HG03139 (cell line): Measurements from ENCODE around the gene ANKH.

Experiments used
- ATAC-seq: cut with Tn5 transposase; IDR thresholded peaks from one replicate; pipeline ENCODE4 v1.9.1; 2021; ENCODE audit not compliant: unreplicated experiment

ANKH gene

DNA sequence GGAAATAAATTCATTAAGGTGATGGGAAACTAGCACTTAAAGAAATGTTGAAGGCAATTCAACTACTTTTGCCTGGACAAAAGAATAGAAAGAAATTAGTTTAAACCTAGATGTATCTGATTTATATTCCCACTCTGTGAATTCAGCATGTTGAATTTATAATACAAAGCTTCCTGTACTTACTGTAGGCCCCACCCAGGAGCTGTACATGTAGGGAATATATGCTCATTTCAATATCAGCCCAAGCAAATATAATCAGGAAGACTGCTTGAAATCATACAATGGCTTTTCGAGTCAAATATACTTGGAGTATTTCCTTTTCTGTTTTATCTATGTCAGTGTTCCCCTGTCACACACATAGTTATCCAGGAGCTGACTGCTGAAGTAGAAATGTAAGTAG lies 105.0 kb downstream of the ANKH start:
- no peak for ATAC-seq

GRCh38 chr5:14765587-14765986 lies 106.0 kb downstream of the ANKH start:
- no peak for ATAC-seq

DNA sequence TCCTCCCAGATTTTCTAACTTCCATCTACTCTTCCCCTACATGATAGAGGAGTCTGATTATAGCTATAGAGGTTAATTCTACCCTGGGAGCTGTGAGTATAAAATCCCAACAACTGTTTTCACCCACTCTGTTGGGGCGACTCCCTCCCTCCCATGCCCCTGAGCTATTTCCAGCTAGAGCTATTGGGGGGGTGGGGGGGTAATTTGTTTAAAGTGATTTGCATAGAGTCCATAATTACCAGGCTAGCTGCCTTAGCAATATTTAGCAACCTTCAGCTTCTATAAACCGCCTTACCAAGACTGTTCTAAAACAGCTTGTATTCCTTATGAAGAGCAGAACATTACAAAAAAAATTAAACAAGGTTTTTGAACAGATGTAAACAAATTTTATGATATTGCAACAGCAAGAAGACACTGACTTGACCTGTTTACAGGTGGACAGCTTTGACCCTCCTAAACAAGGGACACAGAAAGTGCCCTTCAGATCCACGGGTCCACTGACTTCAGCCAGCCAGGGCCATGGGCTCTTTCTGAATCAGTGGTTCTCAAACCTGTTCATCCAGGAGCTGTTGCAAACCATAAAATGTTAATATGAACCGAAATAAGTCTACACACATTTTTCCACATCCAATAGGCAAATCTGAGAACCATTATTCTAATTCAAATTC lies 108.9 kb downstream of the ANKH start:
- no peak for ATAC-seq

DNA sequence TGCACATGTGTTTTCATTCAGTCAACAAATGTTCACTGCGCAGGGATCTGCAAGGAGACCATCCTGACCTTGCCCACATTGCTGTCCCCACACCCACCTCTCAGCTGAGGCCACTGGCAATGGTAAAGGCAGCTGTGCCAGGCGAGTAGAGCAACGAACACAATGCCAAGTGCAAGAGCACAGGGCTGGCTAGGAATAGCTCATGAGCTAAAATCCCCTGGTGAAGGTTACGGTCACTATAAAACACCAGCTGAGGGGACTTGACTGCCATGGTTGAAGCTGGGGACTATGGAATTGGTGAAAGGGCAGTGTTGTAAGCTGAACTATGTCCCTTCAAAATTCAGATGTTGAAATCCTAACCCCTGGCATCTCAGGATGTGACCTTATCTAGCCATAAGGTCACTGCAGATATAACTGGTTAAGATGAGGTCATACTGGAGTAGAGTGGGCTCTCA lies 111.0 kb downstream of the ANKH start:
- no peak for ATAC-seq

DNA sequence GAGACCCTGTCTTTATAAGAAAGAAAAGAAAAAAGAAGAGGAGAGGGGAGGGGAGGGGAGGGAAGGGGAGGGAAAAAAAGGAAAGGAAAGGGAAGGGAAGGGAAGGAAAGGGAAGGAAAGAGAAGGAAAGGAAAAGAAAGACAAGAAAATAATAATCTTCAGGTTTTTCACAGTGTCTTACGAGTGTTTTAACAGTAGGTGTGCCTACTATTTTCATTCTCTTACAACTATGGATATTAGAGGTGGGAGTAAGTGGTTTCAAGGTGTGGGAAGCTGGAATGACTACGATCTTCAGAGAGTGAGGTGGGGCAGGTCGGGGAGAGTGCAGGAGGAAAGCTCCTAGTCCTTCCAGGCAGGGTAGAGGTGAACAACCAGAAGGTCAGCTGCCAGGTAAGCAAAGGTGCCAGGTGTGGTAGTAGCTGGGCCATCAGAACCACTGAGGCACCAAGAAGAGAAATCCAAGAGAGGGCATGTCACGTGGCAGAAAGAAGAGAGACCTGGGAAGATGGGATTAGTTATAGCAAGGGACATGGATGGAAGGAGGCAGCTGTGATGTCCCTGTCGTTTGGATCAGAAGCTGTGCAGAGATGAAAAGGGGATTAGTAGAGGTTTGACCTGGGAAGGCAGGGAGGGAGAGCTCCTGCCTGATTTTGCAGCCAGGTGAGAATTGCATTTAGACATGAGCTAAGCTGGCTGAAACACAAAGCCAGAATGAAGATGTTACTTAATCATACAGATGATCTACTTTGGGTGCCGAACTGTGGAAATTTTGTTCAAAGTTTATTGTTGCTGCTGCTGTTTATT lies 111.6 kb downstream of the ANKH start:
- ATAC-seq: no peak

DNA sequence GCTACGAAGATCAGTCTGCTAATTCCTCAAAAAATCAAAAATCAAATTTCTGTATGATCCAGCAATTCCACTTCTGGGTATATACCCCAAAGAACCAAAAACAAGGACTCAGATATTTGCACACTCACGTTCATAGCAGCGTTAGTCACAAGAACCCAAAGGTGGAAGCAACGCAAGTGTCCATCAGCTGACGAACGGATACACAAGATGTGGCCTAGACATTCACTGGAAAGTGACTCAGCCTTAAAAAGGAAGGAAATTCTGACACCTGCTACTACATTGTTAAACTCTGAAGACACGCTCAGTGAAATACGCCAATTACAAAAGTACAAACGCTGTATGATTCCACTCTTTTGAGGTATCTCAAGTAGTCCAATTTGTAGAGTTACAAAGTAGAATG lies 113.7 kb downstream of the ANKH start:
- no peak for ATAC-seq

DNA sequence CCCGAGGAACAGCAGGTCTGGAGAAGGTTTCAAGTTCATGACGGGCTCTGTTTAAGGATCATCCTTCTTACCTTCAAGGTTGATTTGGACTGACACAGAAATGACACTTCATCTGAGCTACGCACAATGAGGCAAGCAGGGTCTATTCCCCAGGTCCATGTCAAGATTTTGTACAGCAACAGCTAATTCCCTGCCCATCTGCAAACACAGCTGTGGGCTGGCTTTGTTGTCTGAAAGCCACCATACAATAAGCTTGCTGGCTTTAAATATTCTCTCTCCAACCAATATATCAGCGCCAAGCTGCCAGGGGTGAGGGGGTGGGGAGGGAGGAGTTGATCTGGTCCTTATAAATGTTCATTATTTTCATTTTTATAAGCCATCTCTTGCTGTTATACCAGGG lies 115.1 kb downstream of the ANKH start:
- ATAC-seq: no peak

DNA sequence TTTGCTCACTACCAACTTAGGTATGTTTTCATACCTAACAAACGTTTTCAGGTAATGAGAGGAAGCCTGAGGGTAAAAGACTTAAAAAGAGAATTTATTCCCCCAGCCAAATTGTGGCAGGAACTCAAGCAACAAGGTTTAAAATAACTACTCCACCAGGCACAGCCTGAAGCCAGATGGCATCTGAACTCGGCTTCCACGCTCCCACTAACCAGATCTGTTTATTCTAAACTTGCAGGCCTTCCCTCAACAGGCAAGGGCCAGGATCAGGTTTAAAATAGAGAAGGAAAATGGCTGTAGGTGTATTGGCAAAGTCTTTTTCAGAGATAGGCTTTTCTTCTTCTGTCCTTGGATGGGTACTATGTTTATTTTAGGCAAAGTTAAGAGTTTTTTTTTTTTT lies 117.6 kb downstream of the ANKH start:
- ATAC-seq: no peak

GRCh38 chr5:14753292-14753691 lies 118.3 kb downstream of the ANKH start:
- ATAC-seq: no peak

DNA sequence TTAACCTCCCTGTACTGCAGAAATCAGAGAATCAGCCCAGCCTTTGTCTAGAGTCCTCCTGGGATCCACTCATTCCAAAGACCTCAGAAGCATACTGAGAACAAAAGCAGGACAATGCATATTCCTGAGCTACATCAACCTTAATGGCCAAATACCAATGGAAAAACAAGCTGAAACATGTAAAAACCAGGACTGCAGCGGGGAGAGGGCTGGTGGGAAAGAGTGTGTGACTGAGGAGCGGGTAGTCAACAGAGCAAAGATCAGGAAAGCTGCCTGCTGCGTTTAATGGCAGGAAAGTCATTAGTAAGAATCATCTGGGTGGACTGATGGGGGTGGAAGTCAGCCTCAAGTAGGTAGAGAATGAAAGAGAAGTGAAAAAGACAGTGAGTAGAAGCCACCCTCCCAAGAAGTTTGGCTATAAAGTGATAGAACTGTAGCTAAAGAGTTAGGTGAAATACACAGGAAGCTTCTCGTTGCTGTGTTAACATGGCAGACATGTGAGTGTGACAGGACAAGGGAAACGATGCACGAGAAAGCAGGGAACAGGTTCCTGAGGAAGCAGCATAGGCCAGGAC lies 119.0 kb downstream of the ANKH start:
- ATAC-seq: no peak

DNA sequence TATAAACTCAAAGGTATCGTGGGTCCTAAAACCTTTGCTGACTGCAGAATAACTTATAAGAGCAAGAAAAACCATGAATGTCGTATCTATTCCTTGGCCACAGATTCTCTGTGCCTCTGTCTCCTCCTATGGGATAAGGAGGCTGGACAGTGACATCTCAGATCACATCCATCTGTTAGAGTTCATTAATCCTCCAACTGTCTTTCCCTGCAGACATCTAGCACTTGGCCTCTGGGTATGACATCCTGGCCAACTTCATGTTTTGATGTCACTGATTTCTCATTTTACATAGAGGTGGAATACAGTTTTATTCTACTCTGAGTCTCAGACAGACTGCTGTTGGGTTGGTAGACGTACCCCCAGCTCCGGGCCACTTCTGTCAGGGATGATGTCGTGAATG lies 120.9 kb downstream of the ANKH start:
- ATAC-seq: no peak

- ATAC-seq: no peak
Measured at GRCh38 chr5:14749579-14750101, 121.9 kb downstream of the ANKH start.

- no peak for ATAC-seq
Measured at GRCh38 chr5:14748180-14748900, 123.2 kb downstream of the ANKH start.

DNA sequence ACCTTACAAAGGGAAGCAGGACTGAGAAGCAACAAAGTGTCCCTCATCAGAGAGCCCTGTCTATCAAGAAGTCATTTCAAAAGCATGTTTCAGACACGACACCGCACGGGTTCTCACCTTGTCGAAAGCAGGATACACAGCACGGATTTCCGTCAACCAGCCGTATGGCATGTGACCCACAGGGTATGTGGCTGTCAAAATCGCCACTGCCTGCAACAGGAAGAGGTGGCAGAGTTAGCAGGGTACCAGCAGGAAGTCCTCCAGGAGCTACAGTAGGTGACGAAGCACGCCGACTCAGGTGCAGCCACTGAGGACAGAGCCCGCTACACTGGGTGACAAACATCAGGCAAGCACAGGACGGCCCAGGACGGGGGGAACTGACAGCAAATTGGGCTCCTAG lies 125.8 kb downstream of the ANKH start:
- ATAC-seq: no peak

DNA sequence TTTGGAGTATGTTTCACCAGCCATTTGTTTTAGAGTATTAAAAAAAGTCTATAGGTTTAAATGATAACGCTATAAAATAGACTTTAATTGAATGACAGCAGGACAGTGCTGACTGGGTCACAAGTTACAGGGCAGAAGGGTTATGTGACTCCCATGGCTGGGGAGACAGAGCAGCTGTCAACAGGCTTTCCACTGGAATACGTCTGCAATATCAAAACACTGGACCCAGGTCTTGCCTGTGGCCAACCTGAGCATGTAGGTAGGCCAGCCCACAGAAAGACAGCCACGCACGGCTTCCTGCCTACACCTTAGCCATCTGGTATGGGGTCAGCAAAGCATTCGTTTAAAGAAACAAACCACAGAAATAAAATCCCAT lies 126.4 kb downstream of the ANKH start:
- no peak for ATAC-seq

GRCh38 chr5:14744296-14745187 lies 127.0 kb downstream of the ANKH start:
- ATAC-seq: no peak

DNA sequence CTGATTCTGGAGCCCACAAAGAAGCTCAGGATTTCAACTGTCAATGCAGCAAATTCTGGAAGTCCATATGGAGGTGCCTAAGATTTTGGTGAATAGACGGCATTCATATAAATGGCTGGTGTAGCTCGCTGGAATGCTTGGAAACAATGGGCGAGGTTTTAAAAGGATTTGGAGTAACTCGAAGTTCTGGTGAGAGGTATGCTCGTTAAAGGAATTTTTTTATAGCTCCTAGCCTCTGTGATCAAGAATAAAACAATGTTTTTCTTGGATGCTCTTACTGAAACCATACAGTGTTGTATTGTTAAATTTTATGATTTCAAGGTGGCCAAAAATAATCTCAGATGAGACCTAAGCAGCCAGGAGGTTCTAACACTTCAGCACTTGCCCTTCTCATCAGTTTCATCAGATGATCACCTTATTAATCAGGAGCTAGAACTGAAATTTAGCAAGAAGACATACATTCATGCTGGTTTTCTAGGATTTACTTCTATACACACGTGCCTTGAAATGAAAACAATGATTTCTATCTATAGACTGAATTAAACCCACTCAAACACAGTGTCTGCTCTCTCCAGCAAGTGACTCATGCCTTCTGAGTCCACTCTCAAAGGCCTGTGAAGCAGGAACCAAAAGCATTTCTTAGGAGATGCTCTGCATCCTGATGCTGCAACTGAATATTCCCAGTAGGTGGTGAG lies 127.8 kb downstream of the ANKH start:
- no peak for ATAC-seq

- ATAC-seq: no peak
Measured at GRCh38 chr5:14742498-14742897, 129.1 kb downstream of the ANKH start.

DNA sequence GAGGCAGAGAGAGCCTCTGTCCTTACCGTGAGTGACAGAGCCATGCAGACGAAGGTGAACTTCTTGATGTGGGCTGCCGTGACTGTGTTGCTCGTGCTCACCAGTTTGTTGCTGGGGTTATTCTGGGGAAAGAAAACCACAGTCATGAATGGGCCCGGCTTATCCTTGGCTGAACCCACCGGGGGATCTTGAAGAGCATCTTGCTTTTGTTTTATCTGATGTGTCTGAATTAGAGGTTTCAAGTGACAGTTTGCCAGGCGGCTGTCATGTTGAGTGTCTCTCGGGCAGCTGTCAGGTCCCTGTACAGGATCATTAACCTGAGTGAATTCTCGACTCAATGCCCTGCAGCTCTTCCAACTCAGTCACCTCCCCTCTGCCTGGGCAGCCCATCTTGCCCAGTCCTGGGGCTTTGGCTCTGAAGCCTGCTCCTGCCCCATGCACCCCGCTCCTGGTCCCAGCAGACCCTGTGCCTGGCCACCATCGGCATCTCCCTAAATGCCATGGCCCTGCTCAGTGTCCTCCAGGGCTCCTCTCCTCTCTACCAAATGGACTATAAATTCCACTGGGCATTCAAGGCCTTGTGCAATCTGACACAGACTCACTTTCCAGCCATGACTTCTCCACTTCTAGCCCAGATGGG lies 129.7 kb downstream of the ANKH start:
- no peak for ATAC-seq
